HG03103 (cell line): Measurements from ENCODE around the gene RNF222.
"Not testable (repeated sequence)": the region's sequence is repeated elsewhere in the genome, so short reads cannot be mapped to it uniquely, and the experiment has no call there.

Source experiments
- ATAC-seq: cut with Tn5 transposase; IDR thresholded peaks from one replicate; pipeline ENCODE4 v1.9.1; 2021; ENCODE audit warnings: low read depth; ENCODE audit not compliant: unreplicated experiment

Gene RNF222

DNA sequence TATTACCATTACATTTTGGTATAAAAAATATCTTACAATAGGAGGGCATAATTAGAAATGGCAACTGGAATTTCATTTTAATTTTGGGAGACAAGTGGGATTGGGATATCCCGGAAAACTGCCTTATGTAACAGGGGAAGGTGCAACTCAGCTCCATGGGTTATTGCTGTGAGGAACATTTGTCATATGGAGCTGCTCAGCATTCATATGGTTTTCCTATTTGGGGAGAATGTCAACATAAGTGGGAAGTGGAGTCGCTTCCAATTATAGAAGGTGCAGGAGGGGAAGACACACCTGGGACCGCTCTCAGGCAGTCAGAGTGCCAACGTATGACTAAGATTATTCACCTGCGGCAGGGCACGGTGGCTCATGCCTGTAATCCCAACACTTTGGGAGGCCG is 47.3 kb downstream of the RNF222 start:
- ATAC-seq: no peak

- not testable (repeated sequence) for ATAC-seq
Measured at GRCh38 chr17:8347001-8347400, 50.6 kb downstream of the RNF222 start.

DNA sequence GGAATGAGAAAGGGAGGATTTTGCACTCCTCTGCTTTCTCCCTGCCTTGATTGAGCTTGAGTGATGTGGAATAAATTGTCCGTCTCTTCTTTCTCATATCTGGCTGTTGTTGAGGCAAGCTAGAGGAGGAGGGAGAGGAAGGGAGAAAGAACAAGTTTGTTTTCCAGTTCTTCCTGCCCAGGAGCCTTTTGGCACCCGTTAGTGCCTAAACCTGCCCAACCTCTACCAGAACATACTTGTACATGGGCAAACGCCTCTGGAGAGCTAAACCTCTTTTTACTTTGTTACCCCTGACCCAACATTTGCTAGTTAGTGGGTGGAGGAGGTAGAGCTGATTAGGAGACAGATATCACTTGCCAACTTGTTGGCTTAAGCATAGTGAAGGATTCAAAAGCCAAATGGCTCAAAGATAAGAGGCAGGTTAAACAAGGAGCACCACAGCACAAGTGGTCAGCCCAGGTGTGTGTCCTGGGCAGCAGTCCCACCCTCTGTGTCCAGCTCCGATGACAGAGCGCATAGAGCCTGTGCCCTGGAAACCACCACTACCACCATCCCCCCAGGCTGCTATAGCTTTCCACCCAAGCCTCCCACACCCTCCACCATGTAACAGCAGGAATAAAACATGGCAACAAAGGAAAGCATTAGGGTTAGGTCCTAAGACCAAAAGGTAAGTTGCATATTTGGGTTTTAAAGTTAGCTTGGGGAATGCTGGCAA is 51.5 kb downstream of the RNF222 start:
- no peak for ATAC-seq

DNA sequence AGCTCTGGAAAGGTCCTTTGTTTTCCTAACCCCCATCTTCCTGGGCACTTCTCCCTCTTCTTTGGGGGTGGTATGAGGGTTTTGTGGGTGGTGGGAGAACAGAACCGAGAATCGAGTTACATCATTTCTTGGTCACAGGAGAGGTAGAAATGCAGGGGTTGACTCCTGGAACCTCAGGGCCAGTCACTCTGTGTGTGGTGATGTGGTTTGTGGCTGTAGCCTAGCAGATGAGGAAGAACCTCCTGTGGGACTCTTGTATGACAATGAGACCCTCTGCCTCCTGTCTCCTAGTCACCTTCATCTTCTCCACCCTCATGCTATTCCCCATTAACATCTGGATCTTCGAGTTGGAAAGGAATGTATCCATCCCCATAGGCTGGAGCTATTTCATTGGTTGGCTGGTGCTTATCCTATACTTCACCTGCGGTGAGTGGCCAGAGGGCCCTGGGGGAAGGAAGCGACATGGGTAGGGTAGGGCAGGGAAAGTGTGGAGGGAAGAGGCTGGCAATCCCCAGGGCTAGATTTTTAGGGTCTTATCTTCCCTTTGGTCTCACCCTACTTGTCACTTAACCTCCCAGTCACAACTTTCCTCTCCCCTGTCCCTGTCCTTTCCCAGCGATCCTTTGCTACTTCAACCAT is 52.5 kb downstream of the RNF222 start:
- ATAC-seq: no peak

DNA sequence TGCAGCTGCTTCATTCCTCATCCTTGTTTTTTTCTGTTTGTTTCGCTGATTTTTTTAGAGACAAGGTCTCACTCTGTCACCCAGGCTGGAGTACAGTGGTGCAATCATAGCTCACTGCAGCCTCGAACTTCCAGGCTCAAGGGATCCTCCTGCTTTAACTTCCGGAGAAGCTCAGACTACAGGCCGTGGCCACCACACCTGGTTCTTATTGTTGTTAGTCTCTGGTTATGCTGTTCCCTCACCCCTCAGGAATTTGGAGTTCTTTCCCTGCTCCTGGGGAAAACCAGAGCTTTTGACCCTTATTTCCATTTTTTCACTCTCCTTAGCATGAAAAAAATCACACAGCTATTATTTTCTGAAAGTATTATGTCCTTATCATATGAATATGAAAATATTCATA is 56.2 kb downstream of the RNF222 start:
- no peak for ATAC-seq
